Measurements from ENCODE around the gene PLEKHM3.

The PLEKHM3 gene

DNA sequence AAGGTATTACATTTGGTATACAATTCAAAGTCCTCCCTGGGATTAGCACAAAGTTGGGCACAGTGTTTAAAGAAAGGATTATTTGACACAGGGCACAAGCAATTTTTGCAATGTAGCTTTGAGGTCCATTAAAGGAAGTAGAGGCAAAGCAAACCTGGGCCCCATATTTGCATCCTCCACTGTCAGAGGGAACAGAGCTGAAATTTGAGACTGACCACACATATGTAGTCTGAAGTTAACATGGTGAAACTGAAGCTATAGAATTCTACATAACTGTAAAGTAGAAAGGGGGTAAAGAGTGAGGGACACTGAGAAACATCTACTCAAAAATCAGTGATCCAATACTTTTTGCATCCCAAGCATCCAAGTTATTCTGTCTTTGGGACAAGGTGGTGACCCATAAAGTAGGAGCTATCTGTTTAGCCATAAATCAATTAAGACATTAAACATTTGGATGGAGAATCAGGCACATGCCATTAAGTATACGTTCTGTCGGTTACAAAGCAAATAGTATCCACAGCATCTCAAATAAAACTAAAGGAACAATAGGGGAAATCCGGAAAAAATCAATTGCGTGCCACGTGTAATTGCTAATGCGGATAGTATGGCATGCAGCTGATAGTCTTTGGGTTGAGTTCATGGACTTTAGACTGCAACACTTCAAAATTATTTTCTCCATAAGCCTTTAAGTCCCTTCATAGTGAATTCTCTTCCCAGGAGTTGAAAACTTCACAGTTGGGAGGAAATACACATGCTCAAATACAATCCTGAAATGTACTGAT, 72.6 kb downstream of the PLEKHM3 start:
- no peaks in the 10 kb centered on the region for H3K9me3 ChIP-seq (ENCODE audit: control insufficient read depth, insufficient read depth, low read depth, low read length)
- H3K4me1 ChIP-seq (ENCODE audit: control insufficient read depth, insufficient read depth, low read length): peaks cover 3% of the 10 kb centered on the region
- H3K36me3 ChIP-seq (ENCODE audit: control insufficient read depth in 2 of 2, insufficient read depth in 1 of 2, low read length in 2 of 2): no peaks in the 10 kb centered on the region
- H3K4me3 ChIP-seq (ENCODE audit: low read depth, low read length): no peak overlapping the region
- CTCF ChIA-PET: interaction anchor here (0.7 to 2.2 kb wide), 3 partner anchors 21 to 87 kb away, joined by 3 to 12 read pairs (median 7); no protein-coding TSS in a partner anchor
- no peak for TF ChIP-seq ZNF138 (tag by site-specific recombination; IDR thresholded peaks at IDR 0.05; ENCODE audit: borderline replicate concordance)
- no peak for TF ChIP-seq KLF1 (tag by site-specific recombination; IDR thresholded peaks at IDR 0.05)
- no peak for TF ChIP-seq OSR2 (tag by site-specific recombination; IDR thresholded peaks at IDR 0.05)
- no peak for TF ChIP-seq ZNF530 (tag by site-specific recombination; IDR thresholded peaks at IDR 0.05; ENCODE audit: low read depth)
- TF ChIP-seq, protein P1, sequence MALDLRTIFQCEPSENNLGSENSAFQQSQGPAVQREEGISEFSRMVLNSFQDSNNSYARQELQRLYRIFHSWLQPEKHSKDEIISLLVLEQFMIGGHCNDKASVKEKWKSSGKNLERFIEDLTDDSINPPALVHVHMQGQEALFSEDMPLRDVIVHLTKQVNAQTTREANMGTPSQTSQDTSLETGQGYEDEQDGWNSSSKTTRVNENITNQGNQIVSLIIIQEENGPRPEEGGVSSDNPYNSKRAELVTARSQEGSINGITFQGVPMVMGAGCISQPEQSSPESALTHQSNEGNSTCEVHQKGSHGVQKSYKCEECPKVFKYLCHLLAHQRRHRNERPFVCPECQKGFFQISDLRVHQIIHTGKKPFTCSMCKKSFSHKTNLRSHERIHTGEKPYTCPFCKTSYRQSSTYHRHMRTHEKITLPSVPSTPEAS (tag by site-specific recombination; IDR thresholded peaks at IDR 0.05): no peak
- no peak for TF ChIP-seq ZNF184 (tag by site-specific recombination; IDR thresholded peaks at IDR 0.05)
- TF ChIP-seq ZNF214 (tag by site-specific recombination; IDR thresholded peaks at IDR 0.05; ENCODE audit: borderline replicate concordance): no peak
- no peak for TF ChIP-seq ZNF596 (tag by site-specific recombination; IDR thresholded peaks at IDR 0.05)
- no peak for TF ChIP-seq ZNF585B (tag by site-specific recombination; IDR thresholded peaks at IDR 0.05)
- TF ChIP-seq ZNF558 (tag by site-specific recombination; IDR thresholded peaks at IDR 0.05): no peak
- no peak for TF ChIP-seq ZNF155 (tag by site-specific recombination; IDR thresholded peaks at IDR 0.05)
- TF ChIP-seq, protein P2, sequence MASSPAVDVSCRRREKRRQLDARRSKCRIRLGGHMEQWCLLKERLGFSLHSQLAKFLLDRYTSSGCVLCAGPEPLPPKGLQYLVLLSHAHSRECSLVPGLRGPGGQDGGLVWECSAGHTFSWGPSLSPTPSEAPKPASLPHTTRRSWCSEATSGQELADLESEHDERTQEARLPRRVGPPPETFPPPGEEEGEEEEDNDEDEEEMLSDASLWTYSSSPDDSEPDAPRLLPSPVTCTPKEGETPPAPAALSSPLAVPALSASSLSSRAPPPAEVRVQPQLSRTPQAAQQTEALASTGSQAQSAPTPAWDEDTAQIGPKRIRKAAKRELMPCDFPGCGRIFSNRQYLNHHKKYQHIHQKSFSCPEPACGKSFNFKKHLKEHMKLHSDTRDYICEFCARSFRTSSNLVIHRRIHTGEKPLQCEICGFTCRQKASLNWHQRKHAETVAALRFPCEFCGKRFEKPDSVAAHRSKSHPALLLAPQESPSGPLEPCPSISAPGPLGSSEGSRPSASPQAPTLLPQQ (tag by site-specific recombination; IDR thresholded peaks at IDR 0.05): no peak
- TF ChIP-seq, protein P3, sequence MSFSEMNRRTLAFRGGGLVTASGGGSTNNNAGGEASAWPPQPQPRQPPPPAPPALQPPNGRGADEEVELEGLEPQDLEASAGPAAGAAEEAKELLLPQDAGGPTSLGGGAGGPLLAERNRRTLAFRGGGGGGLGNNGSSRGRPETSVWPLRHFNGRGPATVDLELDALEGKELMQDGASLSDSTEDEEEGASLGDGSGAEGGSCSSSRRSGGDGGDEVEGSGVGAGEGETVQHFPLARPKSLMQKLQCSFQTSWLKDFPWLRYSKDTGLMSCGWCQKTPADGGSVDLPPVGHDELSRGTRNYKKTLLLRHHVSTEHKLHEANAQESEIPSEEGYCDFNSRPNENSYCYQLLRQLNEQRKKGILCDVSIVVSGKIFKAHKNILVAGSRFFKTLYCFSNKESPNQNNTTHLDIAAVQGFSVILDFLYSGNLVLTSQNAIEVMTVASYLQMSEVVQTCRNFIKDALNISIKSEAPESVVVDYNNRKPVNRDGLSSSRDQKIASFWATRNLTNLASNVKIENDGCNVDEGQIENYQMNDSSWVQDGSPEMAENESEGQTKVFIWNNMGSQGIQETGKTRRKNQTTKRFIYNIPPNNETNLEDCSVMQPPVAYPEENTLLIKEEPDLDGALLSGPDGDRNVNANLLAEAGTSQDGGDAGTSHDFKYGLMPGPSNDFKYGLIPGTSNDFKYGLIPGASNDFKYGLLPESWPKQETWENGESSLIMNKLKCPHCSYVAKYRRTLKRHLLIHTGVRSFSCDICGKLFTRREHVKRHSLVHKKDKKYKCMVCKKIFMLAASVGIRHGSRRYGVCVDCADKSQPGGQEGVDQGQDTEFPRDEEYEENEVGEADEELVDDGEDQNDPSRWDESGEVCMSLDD (tag by site-specific recombination; IDR thresholded peaks at IDR 0.05): no peak
- TF ChIP-seq, protein P4, sequence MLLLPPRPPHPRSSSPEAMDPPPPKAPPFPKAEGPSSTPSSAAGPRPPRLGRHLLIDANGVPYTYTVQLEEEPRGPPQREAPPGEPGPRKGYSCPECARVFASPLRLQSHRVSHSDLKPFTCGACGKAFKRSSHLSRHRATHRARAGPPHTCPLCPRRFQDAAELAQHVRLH (tag by site-specific recombination; IDR thresholded peaks at IDR 0.05): no peak
- TF ChIP-seq, protein P5, sequence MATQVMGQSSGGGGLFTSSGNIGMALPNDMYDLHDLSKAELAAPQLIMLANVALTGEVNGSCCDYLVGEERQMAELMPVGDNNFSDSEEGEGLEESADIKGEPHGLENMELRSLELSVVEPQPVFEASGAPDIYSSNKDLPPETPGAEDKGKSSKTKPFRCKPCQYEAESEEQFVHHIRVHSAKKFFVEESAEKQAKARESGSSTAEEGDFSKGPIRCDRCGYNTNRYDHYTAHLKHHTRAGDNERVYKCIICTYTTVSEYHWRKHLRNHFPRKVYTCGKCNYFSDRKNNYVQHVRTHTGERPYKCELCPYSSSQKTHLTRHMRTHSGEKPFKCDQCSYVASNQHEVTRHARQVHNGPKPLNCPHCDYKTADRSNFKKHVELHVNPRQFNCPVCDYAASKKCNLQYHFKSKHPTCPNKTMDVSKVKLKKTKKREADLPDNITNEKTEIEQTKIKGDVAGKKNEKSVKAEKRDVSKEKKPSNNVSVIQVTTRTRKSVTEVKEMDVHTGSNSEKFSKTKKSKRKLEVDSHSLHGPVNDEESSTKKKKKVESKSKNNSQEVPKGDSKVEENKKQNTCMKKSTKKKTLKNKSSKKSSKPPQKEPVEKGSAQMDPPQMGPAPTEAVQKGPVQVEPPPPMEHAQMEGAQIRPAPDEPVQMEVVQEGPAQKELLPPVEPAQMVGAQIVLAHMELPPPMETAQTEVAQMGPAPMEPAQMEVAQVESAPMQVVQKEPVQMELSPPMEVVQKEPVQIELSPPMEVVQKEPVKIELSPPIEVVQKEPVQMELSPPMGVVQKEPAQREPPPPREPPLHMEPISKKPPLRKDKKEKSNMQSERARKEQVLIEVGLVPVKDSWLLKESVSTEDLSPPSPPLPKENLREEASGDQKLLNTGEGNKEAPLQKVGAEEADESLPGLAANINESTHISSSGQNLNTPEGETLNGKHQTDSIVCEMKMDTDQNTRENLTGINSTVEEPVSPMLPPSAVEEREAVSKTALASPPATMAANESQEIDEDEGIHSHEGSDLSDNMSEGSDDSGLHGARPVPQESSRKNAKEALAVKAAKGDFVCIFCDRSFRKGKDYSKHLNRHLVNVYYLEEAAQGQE (tag by site-specific recombination; IDR thresholded peaks at IDR 0.05): no peak
- TF ChIP-seq ZNF561 (tag by site-specific recombination; IDR thresholded peaks at IDR 0.05; ENCODE audit: borderline replicate concordance): no peak
- no peak for TF ChIP-seq ZBTB21 (tag by site-specific recombination; IDR thresholded peaks at IDR 0.05)
- POLR2A ChIA-PET: interaction anchor here (1.0 kb wide), 1 partner anchor 423 kb away, joined by 3 read pairs; the partner anchor contains the start of gene CREB1
- no peak overlapping the region for H3K27ac ChIP-seq (ENCODE audit: extremely low read depth, low read depth, low read length)
